ENCODE data around the gene ITGAL.

GRCh38 chr16:30491229-30491628 lies 18.7 kb downstream of the ITGAL start:
- no peak for TF ChIP-seq CTCF (IDR thresholded peaks at IDR 0.05; ENCODE audit: poor library complexity)
- no peak for TF ChIP-seq EZH2 (IDR thresholded peaks at IDR 0.05; ENCODE audit: borderline replicate concordance)
- TF ChIP-seq EZH2phosphoT487 (IDR thresholded peaks at IDR 0.05; ENCODE audit: low read depth, severe bottlenecking, unreplicated experiment), result no peak

All from hepatocyte (in vitro differentiated cells).